ENCODE measurements around the gene TSG101. TPM values are rescaled to one million over a fixed set of nuclear protein-coding genes. Genes with fewer than 3 reads are reported as not detected.

TSG101 gene
- total and polyA plus RNA-seq, 11 donors: 33.1 to 156 (median 69.1) TPM

DNA sequence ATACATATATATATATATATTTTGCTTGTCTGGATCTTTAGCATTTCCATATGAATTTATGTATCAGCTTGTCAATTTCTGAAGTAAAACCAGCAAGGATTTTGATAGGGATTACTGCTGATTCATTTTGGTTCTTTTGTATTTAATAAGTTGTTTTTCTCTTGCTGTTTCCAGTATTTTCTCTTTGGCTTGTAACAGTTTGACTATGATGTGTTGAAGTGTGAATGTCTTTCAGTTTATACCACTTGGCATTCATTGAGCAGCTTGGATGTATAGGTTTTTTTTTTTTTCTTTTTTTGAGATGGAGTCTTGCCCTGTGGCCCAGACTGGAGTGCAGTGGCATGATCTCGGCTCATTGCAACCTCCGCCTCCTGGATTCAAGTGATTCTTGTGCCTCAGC is 58.7 kb downstream of the TSG101 start:
- H3K36me3 ChIP-seq: peaks cover 0 to 11% (median 0%) of the 10 kb centered on the region in 9 donors
- no peaks in the 10 kb centered on the region for H3K9me3 ChIP-seq
- intact Hi-C loops (cut with DNase I): no loop called here
- no peaks in the 10 kb centered on the region for H3K27me3 ChIP-seq
- ATAC-seq: no peak
- H3K4me1 ChIP-seq: no peaks in the 10 kb centered on the region
- WGBS, 4 donors: 94 to 99% (median 96%) methylated on average over 2 of the region's 2 CpGs
- TF ChIP-seq, protein P1, sequence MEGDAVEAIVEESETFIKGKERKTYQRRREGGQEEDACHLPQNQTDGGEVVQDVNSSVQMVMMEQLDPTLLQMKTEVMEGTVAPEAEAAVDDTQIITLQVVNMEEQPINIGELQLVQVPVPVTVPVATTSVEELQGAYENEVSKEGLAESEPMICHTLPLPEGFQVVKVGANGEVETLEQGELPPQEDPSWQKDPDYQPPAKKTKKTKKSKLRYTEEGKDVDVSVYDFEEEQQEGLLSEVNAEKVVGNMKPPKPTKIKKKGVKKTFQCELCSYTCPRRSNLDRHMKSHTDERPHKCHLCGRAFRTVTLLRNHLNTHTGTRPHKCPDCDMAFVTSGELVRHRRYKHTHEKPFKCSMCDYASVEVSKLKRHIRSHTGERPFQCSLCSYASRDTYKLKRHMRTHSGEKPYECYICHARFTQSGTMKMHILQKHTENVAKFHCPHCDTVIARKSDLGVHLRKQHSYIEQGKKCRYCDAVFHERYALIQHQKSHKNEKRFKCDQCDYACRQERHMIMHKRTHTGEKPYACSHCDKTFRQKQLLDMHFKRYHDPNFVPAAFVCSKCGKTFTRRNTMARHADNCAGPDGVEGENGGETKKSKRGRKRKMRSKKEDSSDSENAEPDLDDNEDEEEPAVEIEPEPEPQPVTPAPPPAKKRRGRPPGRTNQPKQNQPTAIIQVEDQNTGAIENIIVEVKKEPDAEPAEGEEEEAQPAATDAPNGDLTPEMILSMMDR (IDR thresholded peaks at IDR 0.05): no peak
- no peak for TF ChIP-seq POLR2A (IDR thresholded peaks at IDR 0.05)
- DNase-seq: no peak
- H3K27ac ChIP-seq: no peak overlapping the region
- no peak overlapping the region for H3K4me3 ChIP-seq

DNA sequence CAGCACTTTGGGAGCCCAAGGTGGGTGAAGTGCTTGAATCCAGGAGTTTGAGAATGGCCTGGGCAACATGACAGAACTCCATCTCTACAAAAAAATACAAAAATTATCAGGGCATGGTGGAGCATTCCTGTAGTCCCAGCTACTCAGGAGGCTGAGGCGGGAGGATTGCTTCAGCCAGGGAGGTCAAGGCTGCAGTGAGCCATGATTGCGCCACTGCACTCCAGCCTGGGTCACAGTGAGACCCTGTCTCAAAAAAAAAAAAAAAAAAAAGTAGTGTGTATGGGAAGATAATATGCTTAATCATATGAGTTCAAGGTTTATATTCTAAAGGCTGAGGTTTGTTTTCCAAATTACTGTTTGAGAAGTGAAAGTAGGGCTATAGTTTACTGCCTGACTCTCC is 60.3 kb downstream of the TSG101 start:
- DNase-seq: no peak
- no peak for ATAC-seq
- H3K9me3 ChIP-seq: no peaks in the 10 kb centered on the region
- intact Hi-C loops (cut with DNase I): no loop called here
- WGBS, 4 donors: 95 to 100% (median 97%) methylated on average over 2 of the region's 2 CpGs
- H3K27me3 ChIP-seq: no peaks in the 10 kb centered on the region
- peaks cover 0 to 8% (median 0%) of the 10 kb centered on the region in 9 donors for H3K36me3 ChIP-seq
- no peak overlapping the region for H3K4me3 ChIP-seq
- no peak overlapping the region for H3K27ac ChIP-seq
- TF ChIP-seq, protein P1 (IDR thresholded peaks at IDR 0.05): no peak
- TF ChIP-seq POLR2A (IDR thresholded peaks at IDR 0.05): no peak
- no peaks in the 10 kb centered on the region for H3K4me1 ChIP-seq

DNA sequence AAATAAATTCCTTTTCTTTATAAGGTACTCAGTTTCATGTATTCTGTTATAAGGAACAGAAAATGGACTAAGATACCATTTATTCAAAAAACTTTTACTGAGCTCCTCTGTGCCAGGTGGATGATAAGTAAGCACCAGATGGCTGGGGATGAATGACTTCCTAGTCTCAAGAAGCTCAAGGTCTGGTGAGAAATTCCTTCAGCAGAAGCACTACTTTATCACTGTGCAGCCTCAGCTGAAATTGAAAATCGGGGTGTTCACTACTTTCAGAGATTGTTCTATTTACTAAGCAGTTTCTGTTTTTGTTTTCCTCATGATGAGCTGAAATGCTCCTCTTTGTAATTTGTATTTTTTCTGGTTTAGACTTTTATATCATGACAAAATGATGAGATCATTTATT is 63.3 kb downstream of the TSG101 start:
- WGBS, 4 donors: 73 to 74% (median 73%) methylated on average over 1 of the region's 1 CpG
- Histone ChIP-seq H3K9me3 (no peaks in the 10 kb centered on the region), H3K27me3 (no peaks in the 10 kb centered on the region), H3K4me3 (no peak overlapping the region), H3K36me3 (peaks cover 0 to 5% (median 0%) of the 10 kb centered on the region in 9 donors), H3K4me1 (no peaks in the 10 kb centered on the region), H3K27ac (no peak overlapping the region)
- TF ChIP-seq POLR2A (IDR thresholded peaks at IDR 0.05): no peak
- TF ChIP-seq, protein P1 (IDR thresholded peaks at IDR 0.05): no peak
- intact Hi-C loops (cut with DNase I): no loop called here
- DNase-seq: no peak
- no peak for ATAC-seq

DNA sequence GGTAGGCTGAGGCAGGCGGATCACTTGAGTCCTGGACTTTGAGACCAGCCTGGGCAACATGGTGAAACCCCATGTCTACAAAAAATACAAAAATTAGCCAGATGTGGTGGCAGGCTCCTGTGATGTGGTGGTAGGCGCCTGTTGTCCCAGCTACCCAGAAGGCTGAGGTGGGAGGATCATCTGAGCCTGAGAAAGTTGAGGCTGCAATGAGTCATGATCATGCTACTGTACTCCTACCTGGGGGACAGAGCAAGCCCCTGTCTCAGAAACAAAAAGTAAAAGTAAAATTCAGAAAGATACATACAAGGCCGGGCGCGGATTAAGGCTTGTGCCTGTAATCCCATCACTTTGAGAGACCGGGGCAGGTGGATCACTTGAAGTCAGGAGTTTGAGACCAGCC is 64.8 kb downstream of the TSG101 start:
- no peaks in the 10 kb centered on the region for H3K4me1 ChIP-seq
- H3K36me3 ChIP-seq: peaks cover 0 to 5% (median 0%) of the 10 kb centered on the region in 9 donors
- H3K27me3 ChIP-seq: no peaks in the 10 kb centered on the region
- intact Hi-C loops (cut with DNase I): no loop called here
- ATAC-seq: no peak
- WGBS, 4 donors: 96 to 99% (median 98%) methylated on average over 6 of the region's 6 CpGs
- no peaks in the 10 kb centered on the region for H3K9me3 ChIP-seq
- TF ChIP-seq, protein P1 (IDR thresholded peaks at IDR 0.05): no peak
- no peak for TF ChIP-seq POLR2A (IDR thresholded peaks at IDR 0.05)
- no peak for DNase-seq
- no peak overlapping the region for H3K4me3 ChIP-seq
- no peak overlapping the region for H3K27ac ChIP-seq

All from heart left ventricle (tissue), 16 donors.